IMR-90 (cell line): Measurements from ENCODE around the gene TBX3. TPM values are rescaled to one million over a fixed set of nuclear protein-coding genes. Genes with fewer than 3 reads are reported as not detected.

Experiments used
- ATAC-seq: fragments of 200-7000 bp; cut with Tn5 transposase; 2 replicates; pipeline ENCODE4 v1.9.1; 2020; ENCODE audit warnings: low read depth, mild to moderate bottlenecking, moderate library complexity
- BruUV-seq: library from RNA; stranded (reverse); fragments of 400-500 nt; replicated peaks from 2 replicates; lab custom pipeline; 2021; lab: Mats Ljungman, UMichigan
- CTCF ChIA-PET: fragments of 300-600 bp; formaldehyde crosslinking; extraction: SDS; loops from one replicate; lab custom pipeline; 2021; ENCODE audit warnings: antibody characterized with exemption; lab: Yijun Ruan, JAX
- POLR2A ChIA-PET: fragments of 300-600 bp; sonication (Branson Sonifier 250); formaldehyde crosslinking; loops from one replicate; lab custom pipeline; 2022; ENCODE audit warnings: antibody characterized with exemption; ENCODE audit not compliant: unreplicated experiment; lab: Charles Lee
- DNase-seq: peaks from one replicate; pipeline ENCODE4 v3.0.0; 2013
- H2AFZ ChIP-seq: replicated peaks from 2 replicates; pipeline ENCODE3; 2013; ENCODE audit warnings: low read length, mild to moderate bottlenecking; ENCODE audit not compliant: poor library complexity
- H2AK5ac ChIP-seq: 2 replicates; pipeline ENCODE4 v1.6.1; 2013; ENCODE audit warnings: low read depth, low read length, inconsistent platforms
- H2AK9ac ChIP-seq: replicated peaks from 2 replicates; pipeline ENCODE3; 2013; ENCODE audit warnings: mild to moderate bottlenecking, low read depth, low read length, moderate library complexity; ENCODE audit not compliant: poor library complexity
- H2BK120ac ChIP-seq: 2 replicates; pipeline ENCODE4 v1.6.1; 2013; ENCODE audit warnings: low read depth, low read length, inconsistent platforms
- H2BK15ac ChIP-seq: 3 replicates; pipeline ENCODE4 v1.6.1; 2013; ENCODE audit warnings: low read depth, low read length, inconsistent platforms
- H2BK20ac ChIP-seq: 2 replicates; pipeline ENCODE4 v1.6.1; 2013; ENCODE audit warnings: low read depth, mild to moderate bottlenecking, inconsistent platforms, low read length, moderate library complexity
- H2BK5ac ChIP-seq: 2 replicates; pipeline ENCODE4 v1.6.1; 2013; ENCODE audit warnings: mild to moderate bottlenecking, low read depth, low read length, inconsistent platforms; ENCODE audit not compliant: poor library complexity, severe bottlenecking
- H3K14ac ChIP-seq: replicated peaks from 2 replicates; pipeline ENCODE4 v1.6.1; 2013; ENCODE audit warnings: low read depth, low read length, inconsistent platforms
- H3K18ac ChIP-seq: 2 replicates; pipeline ENCODE4 v1.6.1; 2013; ENCODE audit warnings: low read depth, low read length, control low read depth
- H3K23ac ChIP-seq: 2 replicates; pipeline ENCODE4 v1.6.1; 2013; ENCODE audit warnings: low read depth, low read length, inconsistent platforms
- H3K27ac ChIP-seq: 2 replicates; pipeline ENCODE4 v1.5.1; 2013; ENCODE audit warnings: mild to moderate bottlenecking, control low read depth, low read length; ENCODE audit not compliant: insufficient read depth
- H3K27me3 ChIP-seq: 2 replicates; pipeline ENCODE4 v1.6.1; 2013; ENCODE audit warnings: low read length; ENCODE audit not compliant: control insufficient read depth, insufficient read depth
- H3K36me3 ChIP-seq: 2 replicates; pipeline ENCODE4 v1.6.1; 2013; ENCODE audit warnings: low read length, mixed read lengths; ENCODE audit not compliant: control insufficient read depth, insufficient read depth
- H3K4ac ChIP-seq: 2 replicates; pipeline ENCODE4 v1.6.1; 2013; ENCODE audit warnings: low read depth, low read length, inconsistent platforms
- H3K4me1 ChIP-seq: 2 replicates; pipeline ENCODE4 v1.6.1; 2013; ENCODE audit warnings: low read length, mixed read lengths; ENCODE audit not compliant: control insufficient read depth, insufficient read depth
- H3K4me2 ChIP-seq: 2 replicates; pipeline ENCODE4 v1.6.1; 2013; ENCODE audit warnings: low read depth, mild to moderate bottlenecking, control low read depth, low read length, moderate library complexity
- H3K4me3 ChIP-seq: 2 replicates; pipeline ENCODE4 v1.5.1; 2013; ENCODE audit warnings: low read depth, mild to moderate bottlenecking, control low read depth, low read length, moderate library complexity; ENCODE audit not compliant: insufficient read depth
- H3K56ac ChIP-seq: 2 replicates; pipeline ENCODE4 v1.6.1; 2013; ENCODE audit warnings: low read length, inconsistent platforms; ENCODE audit not compliant: insufficient read depth; ENCODE audit errors: extremely low read depth
- H3K79me1 ChIP-seq, 2 experiments: 2 replicates each; pipeline ENCODE4 v1.6.1; 2013; ENCODE audit warnings: low read length in 2 of 2, inconsistent platforms in 1 of 2, low read depth in 1 of 2
- H3K9ac ChIP-seq: 2 replicates; pipeline ENCODE4 v1.6.1; 2013; ENCODE audit warnings: low read depth, low read length, control low read depth
- H3K9me1 ChIP-seq: 2 replicates; pipeline ENCODE4 v1.6.1; 2013; ENCODE audit warnings: low read length, inconsistent platforms; ENCODE audit not compliant: insufficient read depth
- H3K9me3 ChIP-seq: 2 replicates; pipeline ENCODE4 v1.6.1; 2013; ENCODE audit warnings: low read length; ENCODE audit not compliant: control insufficient read depth, insufficient read depth
- H4K20me1 ChIP-seq: 2 replicates; pipeline ENCODE4 v1.6.1; 2013; ENCODE audit warnings: low read length, inconsistent platforms; ENCODE audit not compliant: insufficient read depth
- H4K5ac ChIP-seq: 2 replicates; pipeline ENCODE4 v1.6.1; 2013; ENCODE audit warnings: mild to moderate bottlenecking, low read depth, low read length, control low read depth
- H4K8ac ChIP-seq, 2 experiments: 2 replicates each; pipeline ENCODE4 v1.6.1; 2013; ENCODE audit warnings: low read depth in 2 of 2, low read length in 2 of 2, control low read depth in 1 of 2, inconsistent platforms in 1 of 2
- H4K91ac ChIP-seq: 2 replicates; pipeline ENCODE4 v1.6.1; 2013; ENCODE audit warnings: low read depth, low read length, inconsistent platforms; ENCODE audit not compliant: insufficient read depth
- BHLHE40 ChIP-seq: fragments of 150-350 bp; IDR thresholded peaks from 2 replicates; pipeline ENCODE4 v1.6.1; 2016; ENCODE audit warnings: mild to moderate bottlenecking, low read depth, low read length
- MAZ ChIP-seq: IDR thresholded peaks from 2 replicates; pipeline ENCODE4 v1.6.1; 2012; ENCODE audit warnings: low read depth, mild to moderate bottlenecking, low read length, improper control_type of control experiment, moderate library complexity, borderline replicate concordance
- RAD21 ChIP-seq: IDR thresholded peaks from 2 replicates; pipeline ENCODE4 v1.6.1; 2012; ENCODE audit warnings: low read length, improper control_type of control experiment
- RCOR1 ChIP-seq: IDR thresholded peaks from 2 replicates; pipeline ENCODE4 v1.6.1; 2012; ENCODE audit warnings: mild to moderate bottlenecking, low read length, improper control_type of control experiment; ENCODE audit not compliant: insufficient replicate concordance
- WGBS, 2 experiments: methylation state at CpG; one replicate each; pipeline versions ENCODE4 v1.1.5 to v1.1.7; 2013; ENCODE audit warnings: missing lambda C conversion rate in 2 of 2; ENCODE audit not compliant: insufficient read length in 1 of 2; ENCODE audit errors: extremely low coverage in 2 of 2; 5-methylcytosine and 5-hydroxymethylcytosine counted together
- dilution Hi-C: fragments of 300-500 bp; cut with HindIII; formaldehyde crosslinking; loops from one replicate; pipeline ENCODE4 v1.14.3; 2018; ENCODE audit warnings: low sequenced_read_pairs; ENCODE audit not compliant: unreplicated experiment
- in situ Hi-C: fragments of 300-500 bp; cut with MboI; formaldehyde crosslinking; loops from 3 replicates; pipeline ENCODE4 v1.14.3; 2019; ENCODE audit warnings: low sequenced_read_pairs, inconsistent platforms, mixed read lengths
- intact Hi-C: fragments of 100-400 bp; cut with micrococcal nuclease; formaldehyde crosslinking; loops from 2 replicates; pipeline ENCODE4 v1.10.0; 2022
- polyA plus RNA-seq, 3 experiments: library from polyadenylated mRNA; depleted of rRNA; stranded (reverse); fragments of >200 nt; gene quantifications; 2 replicates each; pipeline ENCODE4 v1.2.3, GENCODE V29; 2012; ENCODE audit warnings: low replicate concordance in 1 of 3
- total RNA-seq: library from RNA; depleted of rRNA; stranded (reverse); fragments of >200 nt; gene quantifications from 2 replicates; pipeline ENCODE4 v1.2.3, GENCODE V29; 2012

TBX3 gene
- total and polyA plus RNA-seq, 2 of the 4 experiments (the other 2 are of a cell fraction): 15.8 to 44.9 TPM

DNA sequence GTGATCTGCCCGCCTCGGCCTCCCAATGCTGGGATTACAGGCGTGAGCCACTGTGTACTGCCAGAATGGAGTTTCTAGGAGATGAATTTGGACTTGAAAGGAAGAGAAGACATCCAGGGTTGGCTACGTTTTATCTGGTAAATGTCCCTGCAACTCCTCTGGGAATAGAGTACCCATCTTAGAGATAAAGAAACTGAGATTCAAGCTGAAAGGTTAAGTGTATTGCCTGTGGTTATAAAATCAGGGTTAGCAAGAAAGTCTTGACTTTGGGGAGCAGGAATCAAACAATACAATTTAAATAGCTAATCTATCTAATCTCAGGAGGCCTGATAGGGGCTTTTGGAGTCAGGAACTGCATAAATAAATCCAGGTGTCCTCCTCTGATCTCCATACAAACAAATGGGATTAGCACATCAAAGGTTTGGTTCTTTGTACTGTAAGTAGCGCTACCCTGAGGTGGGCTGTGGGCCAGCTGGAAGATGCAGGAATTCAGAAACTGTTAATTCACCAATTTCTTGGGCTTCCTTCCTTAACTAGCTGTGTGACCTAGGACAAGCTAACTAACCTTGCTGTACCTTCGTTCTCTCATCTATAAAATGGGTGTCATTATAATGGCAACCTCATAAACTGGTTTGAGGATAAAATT is 45.1 kb downstream of the TBX3 start:
- H3K56ac ChIP-seq: no peak overlapping the region
- no peak overlapping the region for H3K4me2 ChIP-seq
- no peak overlapping the region for H3K4me3 ChIP-seq
- H4K91ac ChIP-seq: no peak overlapping the region
- H3K4ac ChIP-seq: no peak overlapping the region
- TF ChIP-seq RCOR1 (no peak), BHLHE40 (no peak), RAD21 (no peak), MAZ (no peak)
- H2AK5ac ChIP-seq: no peak overlapping the region
- no peak overlapping the region for H4K5ac ChIP-seq
- no peak overlapping the region for H4K8ac ChIP-seq
- H3K27me3 ChIP-seq: peaks cover 1% of the 10 kb centered on the region; the same call in 1 of the 2 replicates
- WGBS, 2 experiments: 93% methylated on average over 3 of the region's 6 CpGs; no CpG with 5 or more reads in 1 of the 2 experiments
- no peak overlapping the region for H3K27ac ChIP-seq
- no peak overlapping the region for H3K14ac ChIP-seq
- intact Hi-C loops (loop anchor here (5.0 kb wide), 1 partner anchor 472 kb away; no protein-coding TSS in a partner anchor), in situ Hi-C loops (no loop called here), dilution Hi-C loops (no loop called here)
- no peak overlapping the region for H3K23ac ChIP-seq
- H3K9me1 ChIP-seq: no peaks in the 10 kb centered on the region
- H3K9ac ChIP-seq: no peak overlapping the region
- CTCF ChIA-PET: interaction anchor here (0.6 to 2.0 kb wide), 4 partner anchors 14 to 665 kb away, joined by 3 to 7 read pairs (median 6); no protein-coding TSS in a partner anchor
- no TSS peak for BruUV-seq
- H3K18ac ChIP-seq: no peak overlapping the region
- no peaks in the 10 kb centered on the region for H4K20me1 ChIP-seq
- H2BK120ac ChIP-seq: no peak overlapping the region
- H2BK20ac ChIP-seq: no peak overlapping the region
- DNase-seq (no peak), ATAC-seq (no peak)
- H2BK5ac ChIP-seq: no peak overlapping the region
- H3K4me1 ChIP-seq: no peaks in the 10 kb centered on the region
- no peak overlapping the region for H2AFZ ChIP-seq
- no peaks in the 10 kb centered on the region for H3K9me3 ChIP-seq
- no peaks in the 10 kb centered on the region for H3K36me3 ChIP-seq
- POLR2A ChIA-PET: no interaction called here
- no peak overlapping the region for H2BK15ac ChIP-seq
- H3K79me1 ChIP-seq: no peaks in the 10 kb centered on the region
- no peak overlapping the region for H2AK9ac ChIP-seq
